GM08714 (cell line): ENCODE data around the gene ACSF3.

ENCODE experiments used
- H3K4me3 ChIP-seq: fragments of 200-500 bp; sonication (Bioruptor generic); 2 replicates; pipeline ENCODE4 v1.5.1; 2014; ENCODE audit warnings: mild to moderate bottlenecking, low read length, inconsistent platforms
- ZNF274 ChIP-seq: IDR thresholded peaks from 2 replicates; pipeline ENCODE4 v1.6.1; 2012; ENCODE audit warnings: mild to moderate bottlenecking, low read depth, low read length

The ACSF3 gene

DNA sequence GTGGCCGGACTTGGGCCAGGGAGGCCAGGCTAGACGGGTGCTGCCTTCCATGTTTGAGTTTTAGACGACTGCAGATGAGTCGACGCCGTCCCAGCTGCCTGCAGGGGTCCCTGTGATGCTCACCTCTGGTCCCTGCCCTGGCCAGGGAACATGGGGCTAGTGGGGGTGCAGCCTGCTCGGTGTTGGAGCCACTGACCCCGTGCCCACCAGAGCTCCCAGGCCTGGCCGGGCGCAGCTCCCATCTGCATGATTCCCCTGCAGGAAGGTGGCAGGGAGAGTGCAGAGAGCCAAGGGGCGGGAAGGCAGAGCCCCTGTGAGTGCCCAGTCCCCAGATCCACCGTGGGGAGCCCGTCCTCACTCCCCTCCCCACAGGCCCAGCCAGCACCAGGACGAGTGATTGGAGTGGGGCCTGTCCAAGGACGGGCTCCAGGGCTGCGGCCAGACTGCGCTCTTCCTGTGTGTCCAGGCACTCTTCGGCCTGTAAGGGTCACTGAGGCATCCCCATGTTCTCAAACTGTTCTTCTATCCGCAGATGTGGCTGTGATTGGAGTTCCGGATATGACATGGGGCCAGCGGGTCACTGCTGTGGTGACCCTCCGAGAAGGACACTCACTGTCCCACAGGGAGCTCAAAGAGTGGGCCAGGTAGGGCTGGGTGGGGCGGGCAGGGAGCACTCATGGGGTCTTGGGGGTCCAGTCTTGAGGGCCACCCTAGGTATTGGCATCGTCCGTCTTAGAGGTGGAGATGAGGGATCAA is 51.9 kb downstream of the ACSF3 start:
- H3K4me3 ChIP-seq = no peak overlapping the region
- no peak for TF ChIP-seq ZNF274

DNA sequence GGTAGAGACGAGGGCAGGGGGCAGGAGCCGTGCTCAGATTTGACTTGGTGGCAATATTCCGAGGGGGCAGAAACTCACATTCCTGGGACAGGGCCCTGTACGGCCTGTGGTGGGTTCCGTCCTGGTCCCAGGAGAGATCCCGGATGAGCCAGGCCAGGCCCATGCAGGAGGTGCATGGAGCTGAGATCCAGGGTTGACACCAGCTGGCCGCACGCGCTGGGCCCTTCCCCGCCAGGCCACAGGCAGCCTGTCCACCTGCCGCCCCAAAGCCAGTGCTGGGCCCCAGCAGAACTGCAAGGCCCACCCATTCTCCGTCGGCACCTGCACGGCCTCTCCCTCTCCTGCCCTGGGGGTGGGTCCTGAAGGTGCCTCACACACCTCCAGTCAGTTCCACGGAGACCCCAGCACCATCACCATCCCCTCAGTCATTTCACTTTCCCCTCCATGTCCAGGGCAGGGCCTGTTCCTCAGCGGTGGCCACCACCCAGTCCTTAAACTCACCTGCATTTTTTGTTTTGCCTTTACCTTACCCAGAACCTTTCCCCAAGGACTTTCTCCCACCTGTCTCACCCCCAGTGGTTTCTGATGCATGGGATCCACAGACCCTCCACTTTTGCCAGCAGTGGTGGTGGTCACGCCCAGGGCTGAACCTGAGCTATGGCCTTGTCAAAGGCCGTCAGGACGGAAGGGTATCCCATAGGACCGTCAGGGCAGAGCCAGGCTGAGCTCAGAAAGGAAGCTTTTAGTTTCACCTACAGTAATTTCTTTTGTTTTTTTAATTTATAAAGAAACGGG is 52.8 kb downstream of the ACSF3 start:
- no peak overlapping the region for H3K4me3 ChIP-seq
- no peak for TF ChIP-seq ZNF274

DNA sequence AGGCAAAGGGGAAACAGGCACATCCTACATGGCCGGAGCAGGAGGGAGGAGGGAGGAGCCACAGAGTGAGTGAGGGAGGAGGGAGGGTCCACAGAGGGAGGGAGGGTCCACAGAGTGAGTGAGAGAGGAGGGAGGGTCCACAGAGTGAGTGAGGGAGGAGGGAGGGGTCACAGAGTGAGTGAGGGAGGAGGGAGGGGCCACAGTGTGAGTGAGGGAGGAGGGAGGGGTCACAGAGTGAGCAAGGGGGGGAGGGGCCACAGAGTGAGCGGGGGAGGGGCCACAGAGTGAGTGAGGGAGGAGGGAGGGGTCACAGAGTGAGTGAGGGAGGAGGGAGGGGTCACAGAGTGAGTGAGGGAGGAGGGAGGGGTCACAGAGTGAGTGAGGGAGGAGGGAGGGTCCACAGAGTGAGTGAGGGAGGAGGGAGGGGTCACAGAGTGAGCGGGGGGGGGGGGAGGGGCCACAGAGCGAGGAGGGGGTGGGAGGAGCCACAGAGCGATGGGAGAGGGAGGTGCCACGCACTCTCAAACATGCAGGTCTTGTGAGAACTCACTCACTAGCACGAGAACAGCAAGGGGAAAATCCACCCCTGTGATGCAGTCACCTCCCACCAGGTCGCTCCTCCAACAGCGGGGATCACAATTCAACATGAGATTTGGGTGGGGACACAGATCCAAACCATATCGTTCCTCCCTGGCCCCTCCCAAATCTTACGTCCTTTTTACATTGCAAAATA is 53.6 kb downstream of the ACSF3 start:
- TF ChIP-seq ZNF274 = no peak
- no peak overlapping the region for H3K4me3 ChIP-seq

DNA sequence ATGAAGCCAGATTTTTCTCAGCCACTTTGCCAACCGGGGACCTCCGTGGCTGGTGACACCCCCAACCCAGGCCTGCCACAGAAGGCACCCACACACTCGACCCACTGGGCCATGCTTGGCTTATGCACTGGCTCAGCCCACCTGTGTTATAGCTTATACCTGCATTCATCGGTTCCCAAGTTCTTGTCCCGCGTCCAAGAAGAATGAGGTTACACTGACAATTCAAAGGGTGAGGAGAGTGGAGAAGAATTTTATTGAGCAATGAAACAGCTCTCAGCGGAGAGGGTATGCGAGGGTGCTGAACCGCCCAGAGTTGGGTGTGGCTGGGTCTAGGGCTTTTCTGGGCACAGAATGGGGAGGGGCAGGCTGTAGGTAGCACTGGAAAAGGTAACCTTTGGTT is 55.7 kb downstream of the ACSF3 start:
- H3K4me3 ChIP-seq = no peak overlapping the region
- no peak for TF ChIP-seq ZNF274

DNA sequence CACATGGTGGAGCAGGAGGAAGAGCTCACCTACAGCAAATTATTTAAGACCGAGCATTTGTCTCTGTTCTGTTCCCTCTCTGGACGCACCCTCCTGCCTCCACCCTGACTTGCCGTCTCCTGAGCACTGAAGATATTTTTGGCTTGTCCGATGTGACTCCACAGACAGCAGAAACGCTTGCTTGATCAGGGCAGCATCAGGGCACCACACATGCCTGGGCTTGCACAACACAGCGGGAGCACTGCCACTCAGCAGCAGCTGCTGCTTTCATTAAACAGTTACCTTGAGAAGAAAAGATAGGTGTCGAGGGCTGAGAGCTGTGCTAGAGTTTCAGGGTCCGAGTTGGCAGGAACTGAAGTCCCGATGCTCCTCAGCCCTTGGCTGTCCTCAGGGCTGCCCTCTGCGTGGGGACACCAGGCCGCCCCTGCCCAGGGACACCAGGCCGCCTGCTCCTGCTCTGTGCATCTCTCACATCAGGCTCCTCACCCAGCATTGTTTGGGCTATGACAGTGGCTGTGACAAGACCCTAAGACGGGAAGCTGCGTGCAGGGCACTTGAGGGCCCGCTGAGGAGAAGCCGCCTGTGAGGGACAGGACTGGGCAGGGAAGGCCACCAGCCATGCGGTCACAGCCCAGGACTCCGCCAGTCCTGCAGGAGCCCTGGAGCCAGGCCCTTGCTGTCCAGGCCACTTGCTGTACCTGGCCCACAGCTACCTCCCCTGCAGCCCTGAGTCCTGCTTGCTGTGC is 56.6 kb downstream of the ACSF3 start:
- TF ChIP-seq ZNF274 = no peak
- no peak overlapping the region for H3K4me3 ChIP-seq

DNA sequence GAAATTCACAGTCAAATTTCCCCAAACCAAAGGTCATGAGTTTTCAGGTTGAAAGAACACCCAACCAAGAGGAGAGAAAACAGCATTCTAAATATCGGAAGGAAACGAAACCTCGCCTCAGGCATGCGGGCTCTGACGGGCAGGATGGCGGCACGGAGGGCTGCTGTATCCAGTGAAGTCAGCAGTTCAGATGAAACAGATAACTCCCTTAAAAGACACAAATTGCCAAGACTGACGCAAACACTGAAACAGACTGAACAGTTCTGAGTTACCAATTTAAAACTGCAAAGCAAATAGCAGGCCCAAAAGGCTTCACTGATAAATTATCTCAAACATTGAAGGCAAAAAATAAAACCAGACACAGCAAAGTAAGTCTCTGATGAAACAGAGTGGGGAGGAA is 57.3 kb downstream of the ACSF3 start:
- TF ChIP-seq ZNF274 = no peak
- no peak overlapping the region for H3K4me3 ChIP-seq

DNA sequence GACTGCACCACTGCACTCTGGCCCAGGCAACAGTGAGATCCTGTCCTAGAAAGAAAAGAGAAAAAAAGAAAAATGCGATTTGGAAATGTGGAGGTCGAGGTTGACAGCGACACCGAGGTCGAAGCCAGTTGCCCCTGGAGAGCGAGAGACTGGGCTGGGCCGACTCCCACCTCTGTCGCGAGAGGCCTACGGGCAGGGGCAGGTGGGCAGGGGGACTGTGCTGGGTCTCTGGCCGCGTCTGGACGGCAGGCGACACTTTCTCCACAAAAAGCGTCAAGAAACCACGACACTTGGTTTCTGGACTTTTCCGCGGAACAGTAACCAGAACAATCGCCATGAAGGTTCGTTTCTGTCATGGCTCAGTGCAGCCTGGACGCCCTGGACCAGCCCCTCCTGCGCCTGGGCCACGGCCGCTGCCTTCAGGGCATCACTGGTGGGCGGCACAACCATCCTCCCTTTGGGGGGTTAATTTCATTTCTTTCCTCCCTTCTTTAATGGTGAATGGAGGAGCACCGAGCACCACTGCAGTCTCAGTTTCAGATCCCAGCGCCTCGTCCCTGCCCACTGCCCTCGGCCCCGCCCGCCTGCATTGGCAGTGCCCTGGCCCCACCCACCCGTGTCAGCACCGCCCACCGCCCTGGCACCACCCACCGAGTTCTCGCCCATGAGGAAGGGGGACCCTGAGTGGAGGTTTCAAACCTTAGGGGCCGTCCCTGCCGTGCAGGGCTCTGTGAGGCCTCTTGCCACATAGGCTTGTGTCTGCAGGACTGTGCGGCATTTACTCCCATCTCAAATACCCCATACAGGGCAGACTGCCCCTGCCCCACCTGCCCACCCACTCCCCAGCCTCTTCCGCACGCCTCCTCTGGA is 59.4 kb downstream of the ACSF3 start:
- H3K4me3 ChIP-seq = no peak overlapping the region
- TF ChIP-seq ZNF274 = no peak

DNA sequence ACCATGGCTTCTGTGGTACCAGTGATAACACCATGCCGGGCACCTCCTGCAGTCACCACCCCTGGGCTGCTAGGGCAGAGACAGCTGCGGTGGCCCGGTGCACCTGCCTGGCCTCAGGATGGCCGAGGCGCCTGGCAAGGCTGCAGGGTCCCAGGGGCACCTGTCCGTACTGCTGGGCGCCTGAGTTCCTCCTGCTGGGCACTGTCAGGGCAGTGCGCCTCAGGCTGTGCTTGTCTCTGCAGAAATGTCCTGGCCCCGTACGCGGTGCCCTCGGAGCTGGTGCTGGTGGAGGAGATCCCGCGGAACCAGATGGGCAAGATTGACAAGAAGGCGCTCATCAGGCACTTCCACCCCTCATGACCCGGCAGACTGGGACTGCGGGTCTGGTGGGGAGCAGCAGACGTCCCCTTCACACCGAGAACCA is 60.2 kb downstream of the ACSF3 start:
- TF ChIP-seq ZNF274 = no peak

DNA sequence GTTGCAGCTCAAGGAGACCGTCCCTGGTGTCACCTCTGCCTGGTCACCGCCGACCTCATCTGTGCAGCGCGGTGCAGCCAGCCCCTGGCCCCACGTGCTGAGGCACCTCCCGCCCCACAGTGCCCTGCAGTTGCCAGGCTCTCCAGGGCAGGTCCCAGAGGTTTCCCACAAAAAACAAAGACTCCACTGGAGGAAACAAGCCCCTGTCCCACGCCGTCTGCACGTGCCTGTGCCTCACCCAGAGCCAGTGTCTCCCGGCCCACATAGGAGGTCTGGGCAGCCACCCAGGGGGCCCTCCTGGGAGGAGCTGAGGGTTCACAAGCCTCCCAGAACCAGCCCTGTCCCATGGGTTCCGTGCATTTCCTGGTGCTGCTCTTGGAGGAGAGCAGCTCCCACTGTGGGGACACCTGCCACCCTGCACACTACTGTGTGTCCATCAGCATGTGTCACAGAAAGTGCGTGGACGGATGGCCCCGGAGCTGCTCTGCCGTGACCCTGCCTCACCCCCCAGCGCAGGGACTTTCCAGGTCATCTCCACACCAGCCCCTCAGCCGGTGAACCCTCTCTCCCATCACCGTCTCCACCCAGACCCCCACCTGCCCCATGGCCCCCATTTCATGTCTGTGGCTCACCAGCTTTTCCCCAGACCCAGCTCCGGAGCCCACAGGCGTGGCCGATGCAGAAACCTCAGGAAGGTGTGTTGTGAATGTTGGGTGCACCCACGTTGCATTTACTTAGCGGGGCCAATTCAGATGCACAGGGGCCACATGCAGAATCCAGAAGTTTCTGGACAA is 60.9 kb downstream of the ACSF3 start:
- no peak for TF ChIP-seq ZNF274
- no peak overlapping the region for H3K4me3 ChIP-seq

More for the DNA sequence above, 60.2 kb downstream of the ACSF3 start:
- H3K4me3 ChIP-seq = no peak overlapping the region

DNA sequence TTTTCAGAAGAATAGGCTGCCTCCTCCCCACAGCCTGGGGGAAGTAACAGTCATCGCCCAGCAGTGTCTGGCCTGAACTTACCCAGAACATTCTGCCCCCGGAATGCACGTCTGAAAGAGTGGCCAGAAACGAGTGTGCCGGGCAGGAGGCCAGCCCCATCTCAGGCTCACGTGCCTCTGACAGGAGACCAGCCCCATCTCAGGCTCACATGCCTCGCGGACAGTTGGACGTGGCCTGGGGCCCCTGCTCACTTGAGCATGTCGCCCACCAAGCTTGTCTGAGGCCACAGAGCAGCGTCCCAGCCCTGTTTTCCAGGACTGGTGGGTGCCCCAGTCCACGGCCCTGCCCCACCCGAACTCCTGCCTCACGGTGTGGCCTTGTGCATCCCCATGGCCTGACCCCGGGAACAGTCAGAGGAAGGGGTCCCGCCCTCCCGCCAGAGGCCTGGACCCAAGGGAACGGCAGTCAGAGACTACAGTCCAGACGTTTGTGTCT is 61.6 kb downstream of the ACSF3 start:
- no peak overlapping the region for H3K4me3 ChIP-seq
- no peak for TF ChIP-seq ZNF274

DNA sequence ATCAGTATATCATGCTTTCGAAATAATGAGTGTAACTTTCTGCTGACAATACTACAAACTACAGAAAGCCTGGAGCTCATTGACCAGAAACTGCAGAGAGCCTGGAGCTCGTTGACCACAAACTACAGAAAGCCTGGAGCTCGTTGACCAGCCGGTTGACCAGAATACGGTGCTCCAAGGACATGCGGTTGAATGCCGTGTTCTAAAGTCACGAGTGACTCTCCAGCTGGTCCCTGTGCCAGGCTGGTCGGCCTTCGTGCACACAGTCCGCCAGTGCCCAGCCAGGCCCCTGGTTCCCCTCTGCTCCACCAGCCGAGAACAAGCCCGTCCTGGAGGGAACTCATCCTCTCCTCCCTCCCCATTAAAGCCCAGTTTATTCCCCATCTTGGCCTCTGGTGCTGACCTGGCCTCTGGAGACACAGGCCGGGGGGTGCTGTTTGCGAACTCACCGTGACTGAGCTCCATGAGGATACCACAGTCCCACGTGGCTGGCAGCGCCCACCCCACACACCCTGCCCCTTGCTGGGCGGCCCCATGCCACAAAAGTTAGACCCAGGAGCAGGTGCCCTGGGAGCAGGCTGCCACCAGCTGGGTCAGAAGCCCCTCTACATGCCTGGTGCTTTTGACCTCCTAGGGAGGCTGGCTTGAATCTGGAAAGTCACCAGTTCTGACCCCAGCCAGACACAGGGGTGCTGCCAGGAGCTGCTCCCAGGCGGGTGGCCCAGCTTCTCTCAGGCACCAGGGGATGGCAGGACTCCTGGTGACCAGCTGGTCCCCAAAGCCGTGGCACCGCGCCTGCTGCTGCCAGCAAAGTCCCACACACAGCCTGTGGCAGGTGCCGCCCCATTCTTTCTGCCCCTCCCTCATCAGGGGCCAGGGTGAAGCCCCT is 62.4 kb downstream of the ACSF3 start:
- no peak overlapping the region for H3K4me3 ChIP-seq
- TF ChIP-seq ZNF274 = no peak
